Glutamatergic neuron (in vitro differentiated cells): ENCODE measurements around the gene ASXL1. TPM values are rescaled to one million over a fixed set of nuclear protein-coding genes. Genes with fewer than 3 reads are reported as not detected.
"Not testable (repeated sequence)": the region's sequence is repeated elsewhere in the genome, so short reads cannot be mapped to it uniquely, and the experiment has no call there.

Experiments used
- DNase-seq: peaks from one replicate; pipeline ENCODE4 v3.0.0; 2022
- H3K27ac Mint-ChIP-seq: one replicate; pipeline ENCODE4 v1.8.0; 2020; ENCODE audit warnings: mild to moderate bottlenecking, mixed read lengths, inconsistent platforms; ENCODE audit not compliant: unreplicated experiment
- H3K27me3 Mint-ChIP-seq: one replicate; pipeline ENCODE4 v1.8.0; 2020; ENCODE audit warnings: mild to moderate bottlenecking, moderate library complexity, mixed read lengths, inconsistent platforms; ENCODE audit not compliant: unreplicated experiment
- H3K36me3 Mint-ChIP-seq: one replicate; pipeline ENCODE4 v1.8.0; 2020; ENCODE audit warnings: mild to moderate bottlenecking, mixed read lengths, inconsistent platforms; ENCODE audit not compliant: unreplicated experiment
- H3K4me1 Mint-ChIP-seq: one replicate; pipeline ENCODE4 v1.8.0; 2020; ENCODE audit warnings: mild to moderate bottlenecking, low read depth, mixed read lengths, inconsistent platforms; ENCODE audit not compliant: unreplicated experiment
- H3K4me3 Mint-ChIP-seq: one replicate; pipeline ENCODE4 v1.8.0; 2020; ENCODE audit warnings: mild to moderate bottlenecking, mixed read lengths, inconsistent platforms; ENCODE audit not compliant: unreplicated experiment
- H3K9me3 Mint-ChIP-seq: one replicate; pipeline ENCODE4 v1.8.0; 2020; ENCODE audit warnings: mild to moderate bottlenecking, moderate library complexity, mixed read lengths, inconsistent platforms; ENCODE audit not compliant: unreplicated experiment
- total RNA-seq: library from RNA; stranded (reverse); fragmentation: NEBNext Ultra II Directional; extraction: Animal tissue kit (Norgen Biotek cat#: 25700); gene quantifications from one replicate; pipeline ENCODE4 v1.2.1, GENCODE V29; 2021; ENCODE audit not compliant: unreplicated experiment
- TF ChIP-seq, protein P1 (sequence below): fragments of 200-600 bp; sonication (generic); IDR thresholded peaks from one replicate; pipeline ENCODE4 v1.5.0; 2021; ENCODE audit not compliant: partially characterized antibody, unreplicated experiment

ASXL1 gene
- total RNA-seq, 1 donor from 2014 or later = 85.1 TPM

DNA sequence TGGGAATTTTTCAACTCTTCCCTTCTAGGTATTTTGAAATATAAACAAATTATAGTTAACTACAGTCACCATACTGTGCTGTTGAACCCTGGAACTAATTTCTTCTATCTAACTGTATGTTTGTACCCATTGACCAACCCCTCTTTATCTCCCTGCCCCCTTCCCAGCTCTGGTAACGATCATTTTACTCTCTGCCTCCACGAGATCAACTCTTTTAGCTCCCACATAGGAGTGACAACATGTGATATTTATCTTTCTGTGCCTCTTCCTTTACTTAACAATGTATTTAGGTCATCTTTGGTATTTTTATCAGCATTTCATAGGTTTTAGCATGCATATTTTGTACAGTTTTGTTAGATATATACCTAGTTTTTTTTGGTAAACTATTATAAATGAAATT lies 45.9 kb downstream of the ASXL1 start:
- TF ChIP-seq, protein P1, sequence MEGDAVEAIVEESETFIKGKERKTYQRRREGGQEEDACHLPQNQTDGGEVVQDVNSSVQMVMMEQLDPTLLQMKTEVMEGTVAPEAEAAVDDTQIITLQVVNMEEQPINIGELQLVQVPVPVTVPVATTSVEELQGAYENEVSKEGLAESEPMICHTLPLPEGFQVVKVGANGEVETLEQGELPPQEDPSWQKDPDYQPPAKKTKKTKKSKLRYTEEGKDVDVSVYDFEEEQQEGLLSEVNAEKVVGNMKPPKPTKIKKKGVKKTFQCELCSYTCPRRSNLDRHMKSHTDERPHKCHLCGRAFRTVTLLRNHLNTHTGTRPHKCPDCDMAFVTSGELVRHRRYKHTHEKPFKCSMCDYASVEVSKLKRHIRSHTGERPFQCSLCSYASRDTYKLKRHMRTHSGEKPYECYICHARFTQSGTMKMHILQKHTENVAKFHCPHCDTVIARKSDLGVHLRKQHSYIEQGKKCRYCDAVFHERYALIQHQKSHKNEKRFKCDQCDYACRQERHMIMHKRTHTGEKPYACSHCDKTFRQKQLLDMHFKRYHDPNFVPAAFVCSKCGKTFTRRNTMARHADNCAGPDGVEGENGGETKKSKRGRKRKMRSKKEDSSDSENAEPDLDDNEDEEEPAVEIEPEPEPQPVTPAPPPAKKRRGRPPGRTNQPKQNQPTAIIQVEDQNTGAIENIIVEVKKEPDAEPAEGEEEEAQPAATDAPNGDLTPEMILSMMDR = no peak
- DNase-seq = no peak
- Mint-ChIP-seq H3K27ac (no peak overlapping the region), H3K4me3 (no peak overlapping the region), H3K9me3 (no peaks in the 10 kb centered on the region), H3K4me1 (no peaks in the 10 kb centered on the region), H3K36me3 (no peaks in the 10 kb centered on the region), H3K27me3 (no peaks in the 10 kb centered on the region)

DNA sequence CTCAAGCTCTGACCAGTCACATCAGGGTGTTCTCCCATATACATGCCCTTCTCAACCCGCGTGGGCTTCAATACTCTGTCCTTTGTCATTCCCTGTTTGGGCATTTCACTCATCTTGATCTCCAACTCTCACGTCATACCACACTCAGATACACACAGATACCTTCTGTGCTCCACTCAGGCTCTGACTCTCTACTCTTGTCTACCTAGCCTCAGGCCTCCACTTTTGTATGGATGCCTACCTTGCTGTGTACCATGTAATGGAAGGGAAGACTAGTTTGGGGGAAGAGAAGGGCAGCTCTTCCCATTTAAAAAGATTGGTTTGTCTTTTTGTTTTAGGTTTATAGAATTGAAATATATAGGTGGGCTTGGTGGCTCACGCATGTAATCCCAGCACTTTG lies 48.6 kb downstream of the ASXL1 start:
- Mint-ChIP-seq H3K4me1 (no peaks in the 10 kb centered on the region), H3K27ac (no peak overlapping the region), H3K27me3 (no peaks in the 10 kb centered on the region), H3K36me3 (no peaks in the 10 kb centered on the region), H3K9me3 (no peaks in the 10 kb centered on the region), H3K4me3 (no peak overlapping the region)
- no peak for DNase-seq
- TF ChIP-seq, protein P1 = no peak

DNA sequence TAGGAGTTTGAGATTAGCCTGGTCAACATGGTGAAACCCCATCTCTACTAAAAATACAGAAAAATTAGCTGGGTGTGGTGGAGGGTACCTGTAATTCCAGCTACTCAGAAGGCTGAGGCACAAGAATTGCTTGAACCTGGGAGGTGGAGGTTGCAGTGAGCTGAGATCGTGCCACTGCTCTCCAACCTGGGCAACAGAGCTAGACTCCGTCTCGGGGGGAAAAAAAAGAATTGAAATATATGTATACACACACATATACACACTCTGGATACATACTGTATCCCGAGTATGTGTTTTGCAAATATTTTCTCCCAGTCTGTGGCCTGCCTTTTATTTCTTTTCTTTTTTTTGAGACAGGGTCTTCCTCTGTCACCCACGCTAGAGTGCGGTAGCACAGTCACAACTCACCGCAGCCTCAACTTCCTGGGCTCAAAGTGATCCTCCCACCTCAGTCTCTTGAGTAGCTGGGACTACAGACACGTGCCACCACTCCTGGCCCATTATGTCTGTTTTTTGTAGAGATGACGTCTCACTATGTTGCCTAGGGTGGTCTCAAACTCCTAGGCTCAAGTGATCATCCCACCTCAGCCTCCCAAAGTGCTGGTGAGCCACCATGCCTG lies 49.1 kb downstream of the ASXL1 start:
- H3K27ac Mint-ChIP-seq, H3K36me3 Mint-ChIP-seq: not testable (repeated sequence)

DNA sequence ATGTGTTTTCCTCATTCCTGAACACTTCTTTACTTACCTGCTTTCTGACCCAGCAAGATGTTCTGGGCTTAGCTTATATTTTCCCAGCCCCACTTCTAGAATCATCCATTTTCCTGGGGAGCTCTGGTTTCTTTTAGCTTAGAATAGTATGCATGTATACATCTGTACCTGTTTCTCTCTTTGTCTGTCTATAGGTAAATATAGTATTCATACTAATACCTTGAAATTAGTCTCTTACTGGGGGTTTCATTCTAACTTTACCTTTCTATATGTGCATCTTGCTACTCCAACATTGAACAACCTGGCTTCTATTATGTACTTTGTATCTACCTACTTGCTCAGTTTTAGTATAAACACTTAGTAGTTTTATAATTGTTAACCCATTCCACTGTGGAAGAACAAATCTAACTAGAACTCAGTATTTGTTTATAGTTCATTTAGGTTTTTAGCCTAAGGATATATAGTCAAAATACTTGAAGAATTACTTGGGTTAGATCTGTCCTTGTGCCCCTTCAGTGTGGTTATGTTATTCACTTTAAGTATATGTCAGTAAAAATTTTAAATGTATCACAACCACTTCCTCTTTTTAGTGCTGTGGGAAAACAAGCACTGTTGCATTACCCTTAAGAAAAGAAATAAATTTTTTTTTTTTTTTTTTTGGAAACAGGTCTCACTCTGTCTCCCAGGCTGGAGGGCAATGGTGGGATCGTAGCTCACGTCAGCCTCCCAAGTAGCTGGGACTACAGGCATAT lies 54.0 kb downstream of the ASXL1 start:
- H3K9me3 Mint-ChIP-seq = peaks cover 3% of the 10 kb centered on the region
- no peak for DNase-seq
- TF ChIP-seq, protein P1 = no peak
- H3K36me3 Mint-ChIP-seq = no peaks in the 10 kb centered on the region
- H3K27ac Mint-ChIP-seq = no peak overlapping the region
- no peak overlapping the region for H3K4me3 Mint-ChIP-seq
- no peaks in the 10 kb centered on the region for H3K27me3 Mint-ChIP-seq
- no peaks in the 10 kb centered on the region for H3K4me1 Mint-ChIP-seq

More for the DNA sequence above, 49.1 kb downstream of the ASXL1 start:
- not testable (repeated sequence) for H3K4me1 Mint-ChIP-seq, H3K9me3 Mint-ChIP-seq, H3K27me3 Mint-ChIP-seq, DNase-seq, H3K4me3 Mint-ChIP-seq

DNA sequence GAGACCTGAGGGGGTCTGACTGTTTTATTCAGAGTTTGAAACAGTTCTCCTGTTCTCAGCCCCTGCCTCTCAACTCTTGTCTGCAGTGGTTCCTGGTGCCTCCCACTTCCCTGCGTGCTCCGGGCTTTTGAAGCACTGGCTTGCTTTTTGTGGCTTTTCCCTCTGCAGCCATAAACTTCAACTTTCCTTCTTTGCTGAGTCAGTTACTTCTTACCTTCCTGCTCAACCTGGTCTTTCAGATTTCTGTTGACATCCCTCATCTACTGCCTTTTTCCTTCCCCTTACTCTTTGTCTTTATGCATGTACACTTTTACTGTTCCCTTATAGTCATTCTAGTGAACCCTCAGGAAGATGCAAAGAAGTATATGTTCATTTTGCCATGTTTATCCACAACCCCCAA lies 57.4 kb downstream of the ASXL1 start:
- Mint-ChIP-seq H3K27ac (no peak overlapping the region), H3K9me3 (peaks cover 3% of the 10 kb centered on the region), H3K4me1 (no peaks in the 10 kb centered on the region), H3K4me3 (no peak overlapping the region), H3K36me3 (no peaks in the 10 kb centered on the region), H3K27me3 (no peaks in the 10 kb centered on the region)
- TF ChIP-seq, protein P1 = no peak
- no peak for DNase-seq
